Smooth muscle cell of bladder (primary cell): ENCODE results near the gene ZNF223. TPM values are rescaled to one million over a fixed set of nuclear protein-coding genes. Genes with fewer than 3 reads are reported as not detected.

Source experiments
- total RNA-seq: library from RNA; depleted of rRNA; stranded (reverse); fragments of >200 nt; gene quantifications from 2 replicates; pipeline ENCODE4 v1.2.3, GENCODE V29; 2014

ZNF223 gene
- 4.1 TPM in 2 replicates for total RNA-seq

GRCh38 chr19:44051650-44052402, at the start of gene ZNF223:
Gene ZNF223 (plus strand): TSS chr19:44052036. CDS start chr19:44055177, 3,141 bp downstream.

GRCh38 chr19:44002566-44003460, 49.0 kb upstream of the ZNF223 start, which contains the start of gene ZNF230:
Gene ZNF230 (plus strand): TSS chr19:44002957. CDS start chr19:44007079, 4,122 bp downstream.

DNA sequence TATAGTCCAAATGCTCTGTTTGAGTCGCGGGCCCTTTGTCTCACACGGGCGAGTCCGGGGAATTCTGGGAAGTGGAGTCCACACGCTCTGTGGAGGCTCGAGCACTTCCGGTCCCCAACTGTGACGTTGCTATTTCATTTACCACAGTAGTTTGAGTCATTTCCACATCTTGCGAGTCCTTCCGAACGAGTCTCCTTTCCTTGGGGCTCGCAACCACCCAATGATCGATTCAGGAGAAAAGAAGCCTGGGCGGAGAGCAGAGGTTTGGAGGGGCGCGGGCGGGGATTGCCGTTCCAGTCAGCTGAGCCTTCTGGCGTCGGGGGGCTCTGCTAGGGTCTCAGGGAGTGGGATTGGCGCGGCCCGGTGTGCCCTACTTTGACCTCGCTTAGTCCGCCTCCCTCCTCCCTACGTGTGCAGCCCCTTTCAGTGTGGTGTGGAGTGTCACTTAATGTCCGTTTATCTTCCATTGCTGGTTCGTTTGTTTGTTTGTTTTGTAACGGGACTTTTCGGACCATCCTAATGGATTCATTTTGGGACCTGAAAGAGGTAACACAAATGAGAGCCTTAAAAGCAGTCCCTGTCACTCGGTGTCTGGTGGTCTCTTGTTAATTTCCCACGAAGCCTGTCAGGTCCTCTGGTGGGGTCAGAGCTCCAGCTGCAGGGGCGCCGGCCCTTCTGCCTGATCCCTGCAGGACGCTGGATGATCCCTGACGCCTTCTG, 26.5 kb upstream of the ZNF223 start, which contains the start of gene ZNF222:
ZNF222 (plus strand) TSS at position 163 of the 720 bp plus-strand sequence; CDS start at position 221, 58 bp downstream.

GRCh38 chr19:44071824-44072542, 20.1 kb downstream of the ZNF223 start, which contains the start of gene ZNF284:
Gene ZNF284 (plus strand): TSS chr19:44072159. CDS start chr19:44076390, 4,231 bp downstream.

DNA sequence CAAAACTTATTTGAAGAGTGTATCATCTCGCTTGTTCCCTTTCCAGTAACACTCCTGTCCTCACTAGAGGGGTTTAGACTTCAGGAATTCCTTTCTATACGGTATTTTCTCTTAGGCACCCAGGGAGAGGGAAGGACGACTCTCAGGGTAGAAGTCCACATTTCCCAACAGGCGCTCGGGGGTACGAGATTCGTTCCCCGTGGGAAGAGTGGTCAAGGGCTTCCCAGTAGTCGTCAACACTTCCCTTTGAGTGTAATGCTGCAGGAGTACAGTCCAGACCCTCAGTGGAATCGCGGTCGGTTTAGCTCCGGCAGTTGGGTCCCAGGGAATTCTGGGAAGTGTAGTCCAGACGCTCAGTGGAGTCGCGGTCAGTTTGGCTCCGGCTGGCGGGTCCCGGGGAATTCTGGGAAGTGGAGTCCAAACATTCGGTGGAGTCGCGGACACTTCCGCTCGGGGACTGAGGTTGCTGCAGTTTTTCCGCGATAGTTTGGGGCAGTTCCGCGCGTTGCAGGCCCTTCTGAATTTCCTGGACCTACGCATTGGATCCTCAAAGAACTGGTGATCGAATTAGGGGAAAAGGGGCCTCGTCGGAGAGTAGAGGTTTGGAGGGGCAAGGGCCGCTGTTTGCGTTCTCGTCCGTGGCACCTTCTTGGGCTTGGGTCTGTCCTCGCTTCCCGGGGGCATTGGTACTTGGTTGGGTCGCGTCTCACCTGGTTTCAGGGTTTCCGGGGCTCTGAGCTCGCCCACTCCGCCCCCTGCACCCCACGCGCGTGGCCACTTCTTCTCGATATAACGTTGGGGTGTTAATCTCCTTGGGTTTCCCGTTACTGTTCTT, 42.3 kb downstream of the ZNF223 start, which contains the start of gene ZNF224:
ZNF224 (plus strand) TSS at position 431 of the 835 bp plus-strand sequence. CDS start 3,513 bp downstream, outside the sequence.

GRCh38 chr19:44113138-44113783, 61.4 kb downstream of the ZNF223 start, which contains the start of gene ZNF225:
Gene ZNF225 (plus strand): TSS chr19:44113399. CDS start chr19:44115828, 2,429 bp downstream.

Other genes with a start within 250 kb of the ZNF223 start
- gene LYPD5, start 249.6 kb upstream of the ZNF223 start, total RNA-seq = 0.14 and 0.74 TPM in 2 replicates
- gene ZNF283, start 224.7 kb upstream of the ZNF223 start, total RNA-seq = 11.4 and 14.1 TPM in 2 replicates
- gene ZNF404, start 168.1 kb upstream of the ZNF223 start, total RNA-seq = 3.3 and 3.4 TPM in 2 replicates
- gene ZNF45, start 116.8 kb upstream of the ZNF223 start, total RNA-seq = 16.8 and 20.5 TPM in 2 replicates
- 6.8 and 7.4 TPM in 2 replicates for gene ZNF221, start 100.8 kb upstream of the ZNF223 start, total RNA-seq
- 4.9 and 7.8 TPM in 2 replicates for gene ZNF155, start 67.8 kb upstream of the ZNF223 start, total RNA-seq
- 4.6 and 4.7 TPM in 2 replicates for gene ZNF230, start 49.1 kb upstream of the ZNF223 start, total RNA-seq
- 7.0 and 8.0 TPM in 2 replicates for gene ZNF222, start 26.7 kb upstream of the ZNF223 start, total RNA-seq
- 2.7 and 3.2 TPM in 2 replicates for gene ZNF284, start 20.1 kb downstream of the ZNF223 start, total RNA-seq
- 22.9 and 28.2 TPM in 2 replicates for gene ZNF224, start 42.3 kb downstream of the ZNF223 start, total RNA-seq
- 7.5 and 8.0 TPM in 2 replicates for gene ZNF225, start 61.4 kb downstream of the ZNF223 start, total RNA-seq
- 9.0 and 12.6 TPM in 2 replicates for gene ZNF234, start 89.5 kb downstream of the ZNF223 start, total RNA-seq
- 21.1 and 22.9 TPM in 2 replicates for gene ZNF226, start 113.1 kb downstream of the ZNF223 start, total RNA-seq
- gene ZNF227, start 160.5 kb downstream of the ZNF223 start, total RNA-seq = 18.6 and 18.9 TPM in 2 replicates
- gene ZNF233, start 207.8 kb downstream of the ZNF223 start, total RNA-seq = 0.83 and 1.7 TPM in 2 replicates